GM10266 (cell line): Measurements from ENCODE around the gene AGRN.
A peak's percentile ranks its signal among the peaks of the same experiment; 100 is the strongest.

Experiments
- DNase-seq: peaks from one replicate; pipeline ENCODE4 v3.0.0; 2012; ENCODE audit errors: extremely low spot score
- TF ChIP-seq, protein P1 (sequence below): IDR thresholded peaks from 2 replicates; pipeline ENCODE4 v1.5.1; 2012; ENCODE audit warnings: mild to moderate bottlenecking, low read depth; ENCODE audit not compliant: control insufficient read depth, insufficient read depth; ENCODE audit errors: missing control alignments

AGRN gene

DNA sequence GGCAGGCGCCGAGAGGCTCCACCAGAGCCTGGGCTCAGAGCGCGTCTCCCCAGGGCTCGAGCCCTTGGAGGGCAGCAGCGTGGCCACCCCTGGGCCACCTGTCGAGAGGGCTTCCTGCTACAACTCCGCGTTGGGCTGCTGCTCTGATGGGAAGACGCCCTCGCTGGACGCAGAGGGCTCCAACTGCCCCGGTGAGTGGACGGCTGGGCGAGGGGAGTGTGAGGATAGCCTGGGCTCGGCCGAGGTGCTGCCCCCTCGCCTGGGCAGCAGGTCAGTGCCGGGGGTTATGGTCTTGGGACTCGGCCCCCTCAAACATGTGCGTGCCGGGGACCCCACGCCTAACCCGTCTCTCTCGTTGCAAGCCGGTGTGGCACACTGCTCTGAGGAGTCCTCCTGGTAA, 26.8 kb downstream of the AGRN start:
- no peak for DNase-seq
- TF ChIP-seq, protein P1, sequence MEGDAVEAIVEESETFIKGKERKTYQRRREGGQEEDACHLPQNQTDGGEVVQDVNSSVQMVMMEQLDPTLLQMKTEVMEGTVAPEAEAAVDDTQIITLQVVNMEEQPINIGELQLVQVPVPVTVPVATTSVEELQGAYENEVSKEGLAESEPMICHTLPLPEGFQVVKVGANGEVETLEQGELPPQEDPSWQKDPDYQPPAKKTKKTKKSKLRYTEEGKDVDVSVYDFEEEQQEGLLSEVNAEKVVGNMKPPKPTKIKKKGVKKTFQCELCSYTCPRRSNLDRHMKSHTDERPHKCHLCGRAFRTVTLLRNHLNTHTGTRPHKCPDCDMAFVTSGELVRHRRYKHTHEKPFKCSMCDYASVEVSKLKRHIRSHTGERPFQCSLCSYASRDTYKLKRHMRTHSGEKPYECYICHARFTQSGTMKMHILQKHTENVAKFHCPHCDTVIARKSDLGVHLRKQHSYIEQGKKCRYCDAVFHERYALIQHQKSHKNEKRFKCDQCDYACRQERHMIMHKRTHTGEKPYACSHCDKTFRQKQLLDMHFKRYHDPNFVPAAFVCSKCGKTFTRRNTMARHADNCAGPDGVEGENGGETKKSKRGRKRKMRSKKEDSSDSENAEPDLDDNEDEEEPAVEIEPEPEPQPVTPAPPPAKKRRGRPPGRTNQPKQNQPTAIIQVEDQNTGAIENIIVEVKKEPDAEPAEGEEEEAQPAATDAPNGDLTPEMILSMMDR = no peak

DNA sequence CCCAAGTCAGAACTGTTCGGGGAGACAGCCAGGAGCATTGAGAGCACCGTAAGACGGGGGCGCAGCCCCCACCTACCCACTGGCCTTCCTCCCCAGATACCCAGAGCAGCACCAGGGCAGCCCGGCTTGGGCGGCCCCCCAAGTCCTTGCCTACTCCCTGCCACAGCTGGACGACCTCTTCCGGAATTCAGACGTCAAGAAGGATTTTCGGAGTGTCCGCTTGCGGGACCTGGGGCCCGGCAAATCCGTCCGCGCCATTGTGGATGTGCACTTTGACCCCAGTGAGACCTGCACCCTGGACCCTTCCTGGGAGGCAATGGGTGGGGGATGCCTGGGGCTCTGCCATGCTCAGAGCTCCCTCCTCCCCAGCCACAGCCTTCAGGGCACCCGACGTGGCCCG, 27.5 kb downstream of the AGRN start:
- DNase-seq = no peak
- TF ChIP-seq, protein P1 = no peak

DNA sequence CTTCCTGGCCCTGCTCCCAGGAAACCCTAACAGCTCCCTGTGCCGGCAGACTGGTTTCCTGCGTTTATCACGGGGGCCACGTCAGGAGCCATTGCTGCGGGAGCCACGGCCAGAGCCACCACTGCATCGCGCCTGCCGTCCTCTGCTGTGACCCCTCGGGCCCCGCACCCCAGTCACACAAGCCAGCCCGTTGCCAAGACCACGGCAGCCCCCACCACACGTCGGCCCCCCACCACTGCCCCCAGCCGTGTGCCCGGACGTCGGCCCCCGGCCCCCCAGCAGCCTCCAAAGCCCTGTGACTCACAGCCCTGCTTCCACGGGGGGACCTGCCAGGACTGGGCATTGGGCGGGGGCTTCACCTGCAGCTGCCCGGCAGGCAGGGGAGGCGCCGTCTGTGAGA, 28.0 kb downstream of the AGRN start:
- no peak for DNase-seq
- TF ChIP-seq, protein P1 = no peak

DNA sequence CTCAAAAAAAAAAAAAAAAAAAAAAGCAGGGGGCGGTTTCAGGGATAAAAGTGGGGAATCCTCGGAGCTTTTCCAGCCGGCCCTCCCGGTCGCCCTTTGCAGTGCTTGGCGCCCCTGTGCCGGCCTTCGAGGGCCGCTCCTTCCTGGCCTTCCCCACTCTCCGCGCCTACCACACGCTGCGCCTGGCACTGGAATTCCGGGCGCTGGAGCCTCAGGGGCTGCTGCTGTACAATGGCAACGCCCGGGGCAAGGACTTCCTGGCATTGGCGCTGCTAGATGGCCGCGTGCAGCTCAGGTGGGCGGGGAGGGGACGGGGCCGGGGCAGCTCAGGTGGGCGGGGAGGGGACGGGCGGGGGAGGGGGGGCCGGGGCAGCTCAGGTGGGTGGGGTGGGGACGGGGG, 28.8 kb downstream of the AGRN start:
- DNase-seq = no peak
- TF ChIP-seq, protein P1 = no peak

DNA sequence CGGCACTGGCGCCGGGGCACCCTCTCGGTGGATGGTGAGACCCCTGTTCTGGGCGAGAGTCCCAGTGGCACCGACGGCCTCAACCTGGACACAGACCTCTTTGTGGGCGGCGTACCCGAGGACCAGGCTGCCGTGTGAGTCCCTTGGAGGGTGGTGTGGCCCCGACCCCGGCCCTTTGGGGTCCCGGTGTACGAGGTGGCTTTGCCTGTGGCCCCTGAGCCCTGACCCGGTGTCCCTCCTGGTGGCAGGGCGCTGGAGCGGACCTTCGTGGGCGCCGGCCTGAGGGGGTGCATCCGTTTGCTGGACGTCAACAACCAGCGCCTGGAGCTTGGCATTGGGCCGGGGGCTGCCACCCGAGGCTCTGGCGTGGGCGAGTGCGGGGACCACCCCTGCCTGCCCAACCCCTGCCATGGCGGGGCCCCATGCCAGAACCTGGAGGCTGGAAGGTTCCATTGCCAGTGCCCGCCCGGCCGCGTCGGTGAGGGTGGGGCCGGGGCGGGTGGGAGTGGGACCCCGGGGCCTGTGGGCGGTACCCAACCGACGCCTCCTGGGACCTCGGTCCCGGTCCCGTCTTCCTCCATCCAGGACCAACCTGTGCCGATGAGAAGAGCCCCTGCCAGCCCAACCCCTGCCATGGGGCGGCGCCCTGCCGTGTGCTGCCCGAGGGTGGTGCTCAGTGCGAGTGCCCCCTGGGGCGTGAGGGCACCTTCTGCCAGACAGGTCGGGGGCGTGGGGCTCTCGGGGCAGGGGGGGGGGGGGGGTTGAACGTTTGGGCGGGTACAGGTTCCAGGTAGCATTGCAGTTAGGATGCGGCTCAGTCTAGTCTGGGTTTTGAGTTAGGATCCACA, 29.6 kb downstream of the AGRN start:
- DNase-seq = no peak
- TF ChIP-seq, protein P1 = no peak

DNA sequence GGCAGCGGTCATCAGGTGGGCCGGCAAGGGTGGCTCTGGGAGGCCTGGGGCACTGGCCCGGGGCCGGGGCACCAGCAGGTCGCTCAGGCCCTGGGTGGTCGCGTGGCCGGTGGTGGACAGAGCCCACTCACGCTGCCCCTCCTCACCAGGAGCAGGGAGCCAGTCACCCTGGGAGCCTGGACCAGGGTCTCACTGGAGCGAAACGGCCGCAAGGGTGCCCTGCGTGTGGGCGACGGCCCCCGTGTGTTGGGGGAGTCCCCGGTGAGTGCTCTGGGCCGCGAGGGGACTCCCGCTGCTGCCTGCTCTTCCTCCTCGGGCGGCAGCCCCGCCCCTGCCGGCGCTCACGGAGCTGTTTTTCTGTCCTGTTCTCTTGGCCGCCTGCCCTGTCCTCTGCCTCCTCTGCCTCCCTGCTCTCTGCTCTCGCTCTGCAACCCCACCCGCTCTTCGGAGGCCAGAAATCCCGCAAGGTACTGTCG, 30.7 kb downstream of the AGRN start:
- TF ChIP-seq, protein P1 = no peak
- peak; percentile 74 for DNase-seq

DNA sequence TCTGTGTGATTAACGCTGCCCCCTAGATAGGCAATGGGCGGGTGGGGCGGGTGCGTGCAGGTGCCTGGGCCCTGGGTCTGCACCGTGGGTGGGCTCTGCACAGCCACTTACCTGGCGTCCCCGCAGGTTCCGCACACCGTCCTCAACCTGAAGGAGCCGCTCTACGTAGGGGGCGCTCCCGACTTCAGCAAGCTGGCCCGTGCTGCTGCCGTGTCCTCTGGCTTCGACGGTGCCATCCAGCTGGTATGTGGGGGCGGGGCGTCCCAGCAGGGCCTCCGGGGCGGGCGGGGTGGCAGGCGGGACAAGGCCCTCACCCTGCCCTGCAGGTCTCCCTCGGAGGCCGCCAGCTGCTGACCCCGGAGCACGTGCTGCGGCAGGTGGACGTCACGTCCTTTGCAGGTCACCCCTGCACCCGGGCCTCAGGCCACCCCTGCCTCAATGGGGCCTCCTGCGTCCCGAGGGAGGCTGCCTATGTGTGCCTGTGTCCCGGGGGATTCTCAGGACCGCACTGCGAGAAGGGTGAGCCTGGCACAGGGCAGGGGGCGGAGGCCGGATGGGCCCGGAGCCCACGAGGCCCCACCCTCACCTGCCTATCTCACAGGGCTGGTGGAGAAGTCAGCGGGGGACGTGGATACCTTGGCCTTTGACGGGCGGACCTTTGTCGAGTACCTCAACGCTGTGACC, 31.3 kb downstream of the AGRN start:
- no peak for DNase-seq
- TF ChIP-seq, protein P1 = no peak
